NCI-H1092 treated with DMSO at 0.1 percent for 48 hours (cell line): ENCODE data around the gene EOGT.

Experiments
- DNase-seq: peaks from one replicate; lab custom pipeline; 2025; lab: John Stamatoyannopoulos, UW

EOGT gene

GRCh38 chr3:68963376-68963775 is 50.1 kb downstream of the EOGT start:
- DNase-seq, result no peak

- no peak for DNase-seq
These were observed 54.6 kb downstream of the EOGT start for GRCh38 chr3:68958932-68959331.

- DNase-seq, result no peak
These were observed 55.6 kb downstream of the EOGT start for GRCh38 chr3:68957895-68958294.

- DNase-seq, result no peak
These were observed 59.6 kb downstream of the EOGT start for GRCh38 chr3:68953816-68954444.

- DNase-seq, result no peak
These were observed 68.3 kb downstream of the EOGT start for GRCh38 chr3:68945225-68945624.

GRCh38 chr3:68943753-68944500 is 69.6 kb downstream of the EOGT start:
- DNase-seq, result no peak

- no peak for DNase-seq
These were observed 72.4 kb downstream of the EOGT start for GRCh38 chr3:68941055-68941454.

GRCh38 chr3:68936856-68937255 is 76.6 kb downstream of the EOGT start:
- DNase-seq, result no peak

GRCh38 chr3:68935778-68936177 is 77.7 kb downstream of the EOGT start:
- DNase-seq, result no peak

- DNase-seq, result no peak
These were observed 81.9 kb downstream of the EOGT start for GRCh38 chr3:68931406-68932149.
